Measurements from ENCODE around the gene MLST8.
A peak's percentile ranks its signal among the peaks of the same experiment; 100 is the strongest.

Gene MLST8

GRCh38 chr16:2209258-2210008 lies 4.2 kb downstream of the MLST8 start:
- Histone ChIP-seq H3K4me2 (ENCODE audit: low read length) (no peak overlapping the region), H3K4me1 (ENCODE audit: insufficient read depth, low read length, severe bottlenecking) (peaks cover 43% of the 10 kb centered on the region), H3K9ac (ENCODE audit: low read length) (no peak overlapping the region), H3F3A (ENCODE audit: insufficient read depth, low read length) (no peaks in the 10 kb centered on the region; the same call in 1 of the 2 replicates), H3K27ac (ENCODE audit: low read depth, low read length, poor library complexity, severe bottlenecking) (no peak overlapping the region), H3K9me3 (ENCODE audit: low read length) (no peaks in the 10 kb centered on the region), H4K20me1 (ENCODE audit: insufficient read depth, low read length) (no peaks in the 10 kb centered on the region), H3K27me3 (ENCODE audit: insufficient read depth, low read length) (no peaks in the 10 kb centered on the region), H2AFZ (ENCODE audit: low read length) (no peak overlapping the region), H3K4me3 (ENCODE audit: low read depth, low read length, poor library complexity, severe bottlenecking) (no peak overlapping the region), H3K9me2 (ENCODE audit: low read depth, low read length) (no peaks in the 10 kb centered on the region), H3K36me3 (ENCODE audit: insufficient read depth, low read length) (peaks cover 33% of the 10 kb centered on the region; the same call in 1 of the 2 replicates), H3K79me2 (ENCODE audit: insufficient read depth, low read length) (peaks cover 6% of the 10 kb centered on the region)
- TF ChIP-seq, protein P1, sequence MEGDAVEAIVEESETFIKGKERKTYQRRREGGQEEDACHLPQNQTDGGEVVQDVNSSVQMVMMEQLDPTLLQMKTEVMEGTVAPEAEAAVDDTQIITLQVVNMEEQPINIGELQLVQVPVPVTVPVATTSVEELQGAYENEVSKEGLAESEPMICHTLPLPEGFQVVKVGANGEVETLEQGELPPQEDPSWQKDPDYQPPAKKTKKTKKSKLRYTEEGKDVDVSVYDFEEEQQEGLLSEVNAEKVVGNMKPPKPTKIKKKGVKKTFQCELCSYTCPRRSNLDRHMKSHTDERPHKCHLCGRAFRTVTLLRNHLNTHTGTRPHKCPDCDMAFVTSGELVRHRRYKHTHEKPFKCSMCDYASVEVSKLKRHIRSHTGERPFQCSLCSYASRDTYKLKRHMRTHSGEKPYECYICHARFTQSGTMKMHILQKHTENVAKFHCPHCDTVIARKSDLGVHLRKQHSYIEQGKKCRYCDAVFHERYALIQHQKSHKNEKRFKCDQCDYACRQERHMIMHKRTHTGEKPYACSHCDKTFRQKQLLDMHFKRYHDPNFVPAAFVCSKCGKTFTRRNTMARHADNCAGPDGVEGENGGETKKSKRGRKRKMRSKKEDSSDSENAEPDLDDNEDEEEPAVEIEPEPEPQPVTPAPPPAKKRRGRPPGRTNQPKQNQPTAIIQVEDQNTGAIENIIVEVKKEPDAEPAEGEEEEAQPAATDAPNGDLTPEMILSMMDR (IDR thresholded peaks at IDR 0.05; ENCODE audit: low read length) = no peak
- TF ChIP-seq EZH2 (IDR thresholded peaks at IDR 0.05; ENCODE audit: borderline replicate concordance, low read length) = no peak

- no peak overlapping the region for H3K27ac ChIP-seq (ENCODE audit: low read depth, low read length, poor library complexity, severe bottlenecking)
- H3K27me3 ChIP-seq (ENCODE audit: insufficient read depth, low read length) = no peaks in the 10 kb centered on the region
- H3K36me3 ChIP-seq (ENCODE audit: insufficient read depth, low read length) = peaks cover 33% of the 10 kb centered on the region; the same call in 1 of the 2 replicates
- no peaks in the 10 kb centered on the region; the same call in 1 of the 2 replicates for H3F3A ChIP-seq (ENCODE audit: insufficient read depth, low read length)
- H3K9ac ChIP-seq (ENCODE audit: low read length) = no peak overlapping the region
- H3K4me1 ChIP-seq (ENCODE audit: insufficient read depth, low read length, severe bottlenecking) = peaks cover 37% of the 10 kb centered on the region
- no peak overlapping the region for H2AFZ ChIP-seq (ENCODE audit: low read length)
- H3K79me2 ChIP-seq (ENCODE audit: insufficient read depth, low read length) = peaks cover 6% of the 10 kb centered on the region
- no peak overlapping the region for H3K4me2 ChIP-seq (ENCODE audit: low read length)
- TF ChIP-seq EZH2 (IDR thresholded peaks at IDR 0.05; ENCODE audit: borderline replicate concordance, low read length) = no peak
- TF ChIP-seq, protein P1 (IDR thresholded peaks at IDR 0.05; ENCODE audit: low read length) = no peak
- H3K9me3 ChIP-seq (ENCODE audit: low read length) = no peaks in the 10 kb centered on the region
- H4K20me1 ChIP-seq (ENCODE audit: insufficient read depth, low read length) = no peaks in the 10 kb centered on the region
- no peak overlapping the region for H3K4me3 ChIP-seq (ENCODE audit: low read depth, low read length, poor library complexity, severe bottlenecking)
- H3K9me2 ChIP-seq (ENCODE audit: low read depth, low read length) = no peaks in the 10 kb centered on the region
These were observed 4.7 kb downstream of the MLST8 start for GRCh38 chr16:2210009-2210332.

- Histone ChIP-seq H3K9me3 (ENCODE audit: low read length) (no peaks in the 10 kb centered on the region), H3K4me2 (ENCODE audit: low read length) (peak within 1 kb of the TSS; percentile 100; the same call in 1 of the 2 replicates), H3K9ac (ENCODE audit: low read length) (no peak within 1 kb of the TSS; the same call in 1 of the 2 replicates), H3K4me1 (ENCODE audit: insufficient read depth, low read length, severe bottlenecking) (peaks cover 36% of the 10 kb centered on the region), H3K36me3 (ENCODE audit: insufficient read depth, low read length) (peaks cover 33% of the 10 kb centered on the region; the same call in 1 of the 2 replicates), H3K27me3 (ENCODE audit: insufficient read depth, low read length) (no peaks in the 10 kb centered on the region), H2AFZ (ENCODE audit: low read length) (no peak within 1 kb of the TSS), H3K27ac (ENCODE audit: low read depth, low read length, poor library complexity, severe bottlenecking) (peak within 1 kb of the TSS; percentile 22), H3K79me2 (ENCODE audit: insufficient read depth, low read length) (peaks cover 6% of the 10 kb centered on the region), H3K9me2 (ENCODE audit: low read depth, low read length) (no peaks in the 10 kb centered on the region), H3F3A (ENCODE audit: insufficient read depth, low read length) (no peaks in the 10 kb centered on the region; the same call in 1 of the 2 replicates), H4K20me1 (ENCODE audit: insufficient read depth, low read length) (no peaks in the 10 kb centered on the region), H3K4me3 (ENCODE audit: low read depth, low read length, poor library complexity, severe bottlenecking) (no peak within 1 kb of the TSS)
- TF ChIP-seq EZH2 (IDR thresholded peaks at IDR 0.05; ENCODE audit: borderline replicate concordance, low read length) = no peak
- TF ChIP-seq, protein P1 (IDR thresholded peaks at IDR 0.05; ENCODE audit: low read length) = no peak
These were observed 5.4 kb downstream of the MLST8 start, which contains the start of gene BRICD5 for GRCh38 chr16:2210386-2211365. Gene BRICD5 (minus strand): TSS chr16:2210863. CDS start chr16:2210833, 30 bp downstream.

Data from OCI-LY1 (cell line).